HG03571 (cell line): ENCODE results near the gene CISH.

Source experiments
- ATAC-seq: cut with Tn5 transposase; IDR thresholded peaks from one replicate; pipeline ENCODE4 v1.9.1; 2021; ENCODE audit not compliant: unreplicated experiment

The CISH gene

DNA sequence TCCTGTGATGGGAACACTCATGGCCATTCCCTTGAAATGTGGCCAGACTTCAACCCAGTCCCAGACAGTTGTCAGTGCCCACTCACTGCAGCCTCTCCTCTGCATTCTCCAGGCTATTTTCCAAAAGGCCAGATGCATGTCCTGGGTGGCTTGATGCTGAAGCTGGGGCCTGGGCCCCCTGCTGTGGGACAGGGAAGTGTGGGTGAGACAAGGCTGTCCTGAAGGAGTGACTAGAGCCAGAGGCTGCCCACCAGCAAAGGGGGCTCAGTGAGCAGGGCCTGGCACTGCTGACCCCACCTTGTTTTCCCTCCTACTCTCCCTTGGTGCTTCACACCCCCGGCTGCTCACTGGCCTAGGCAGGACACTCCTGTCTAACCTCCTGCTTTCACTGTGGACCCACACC is 11.9 kb downstream of the CISH start:
- no peak for ATAC-seq

DNA sequence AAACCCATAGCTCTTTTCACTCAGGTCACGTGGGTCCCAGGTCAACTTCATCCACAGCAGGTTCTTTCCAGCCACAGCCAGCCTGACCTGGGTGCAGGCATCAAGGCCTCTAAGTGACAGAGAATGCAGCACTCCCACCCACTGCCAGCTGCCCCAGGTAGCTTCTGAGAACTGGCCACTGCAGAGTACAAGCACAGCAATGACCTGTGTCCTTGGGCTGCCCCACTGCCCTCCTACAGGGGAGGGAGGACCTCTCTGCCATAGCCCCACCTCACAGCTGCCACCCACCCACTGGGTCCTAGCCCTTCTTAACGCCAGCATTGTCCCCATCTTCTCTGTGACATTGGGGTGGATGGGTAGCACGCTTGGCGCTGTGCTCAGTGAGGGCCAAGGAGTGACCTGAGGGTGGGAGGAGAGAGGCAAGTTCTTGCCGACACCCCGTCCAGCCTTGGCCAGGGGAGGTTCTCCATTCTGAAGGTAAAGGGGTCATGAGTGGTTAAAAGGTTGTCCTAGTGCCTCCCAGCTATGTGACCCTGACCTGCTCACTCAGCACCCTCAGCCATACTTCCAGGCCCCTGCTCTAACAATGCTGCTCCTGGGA is 12.4 kb downstream of the CISH start:
- no peak for ATAC-seq

DNA sequence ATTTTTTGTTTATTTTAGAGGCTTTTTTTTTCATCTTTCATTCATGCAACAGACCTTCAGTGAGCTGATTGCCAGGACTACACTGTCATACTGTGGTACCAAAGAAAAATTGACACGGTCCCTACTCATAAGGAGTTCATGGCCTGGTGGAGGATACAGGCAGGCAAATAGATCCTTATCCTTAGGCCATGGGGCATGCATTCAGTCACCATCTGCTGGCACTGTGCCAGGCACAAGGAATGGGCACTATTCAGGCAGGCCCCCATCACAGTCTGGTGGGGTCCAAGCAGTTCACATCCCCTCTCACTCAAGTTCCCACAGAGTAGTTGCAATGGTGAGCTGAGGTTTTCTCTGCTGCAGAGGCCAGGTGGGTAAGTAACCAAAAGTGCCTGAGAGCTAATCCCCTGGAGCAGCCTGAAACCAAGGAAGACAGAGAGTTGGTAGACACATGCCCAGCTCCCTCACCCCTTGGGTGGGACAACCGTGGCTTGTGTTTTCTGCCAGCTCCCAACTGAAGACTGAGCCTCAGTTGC is 17.3 kb downstream of the CISH start:
- ATAC-seq, result no peak

DNA sequence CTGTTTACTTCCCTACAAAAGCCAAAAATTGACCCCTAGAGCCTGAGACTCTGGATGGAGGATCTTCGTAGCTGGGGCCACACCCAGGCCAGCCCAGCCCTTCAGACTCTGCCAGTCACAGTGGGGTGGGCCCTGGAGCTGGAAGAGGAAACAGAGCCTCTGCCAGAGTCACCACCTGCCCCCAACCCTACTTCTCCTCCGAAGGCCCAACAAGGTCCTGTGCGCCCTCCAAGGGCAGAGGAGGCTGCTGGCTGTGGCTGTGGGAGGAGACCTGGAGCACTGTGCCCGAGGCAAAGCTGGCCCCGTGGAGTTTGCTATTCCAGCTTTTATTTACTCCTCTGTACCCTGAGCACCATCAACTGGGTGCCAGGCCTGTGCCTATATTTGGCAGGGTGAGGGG is 19.0 kb downstream of the CISH start:
- ATAC-seq, result no peak

DNA sequence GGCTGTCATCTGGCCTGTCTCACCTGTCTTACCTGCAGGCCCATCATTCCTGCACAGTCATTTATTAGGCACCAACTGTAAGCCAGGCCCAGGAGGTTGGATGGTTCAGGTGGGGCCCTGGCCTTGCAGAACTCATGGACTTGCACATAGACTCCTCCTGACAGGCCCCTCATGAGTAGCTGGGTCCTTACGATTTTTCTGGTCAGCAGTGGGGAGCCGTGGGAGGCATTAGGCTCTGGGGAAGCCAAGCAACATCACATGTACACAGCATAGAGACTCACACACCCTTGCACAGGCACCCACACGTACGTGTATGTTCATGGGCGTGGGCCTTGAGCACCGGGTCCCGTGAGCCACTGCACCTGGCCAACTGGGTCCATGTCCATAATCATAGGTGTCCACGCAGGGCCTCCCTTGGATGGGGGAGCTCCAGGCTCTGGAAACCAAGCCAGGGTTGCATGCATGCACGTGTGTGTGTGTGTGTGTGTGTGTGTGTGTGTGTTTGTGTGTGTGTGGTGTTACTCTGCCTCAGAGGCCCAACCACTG is 20.3 kb downstream of the CISH start:
- ATAC-seq, result no peak

DNA sequence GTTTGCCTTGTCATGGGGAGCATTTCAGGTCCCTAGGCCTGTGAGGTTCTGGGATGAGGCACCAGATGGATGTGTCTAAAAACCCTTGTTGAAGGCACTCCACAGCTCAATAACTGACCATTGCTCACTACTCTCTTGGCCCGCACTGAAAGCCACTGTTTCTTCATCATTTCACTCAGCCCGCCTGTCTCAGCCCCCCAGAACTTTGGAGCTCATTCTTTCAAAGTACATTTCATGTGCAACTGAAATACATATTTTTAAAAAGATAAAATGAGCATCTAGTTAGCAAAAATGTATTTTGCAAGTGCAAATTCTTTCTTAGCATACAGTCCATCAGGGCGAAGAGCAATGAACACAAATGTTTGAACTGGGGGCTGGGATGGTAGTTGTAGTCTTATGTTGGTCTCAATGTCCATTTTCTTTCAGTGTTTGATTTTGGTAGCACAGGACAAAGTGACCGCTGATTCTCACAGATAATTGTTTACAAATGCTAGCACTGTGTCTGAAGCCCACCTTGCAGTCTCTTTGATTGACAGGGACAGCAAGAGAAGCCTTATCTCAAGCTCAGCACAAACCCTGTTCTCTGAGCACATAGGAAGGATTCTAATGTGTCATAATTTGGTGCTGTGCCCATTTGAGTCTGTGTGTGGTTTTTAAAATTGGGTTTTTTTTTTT is 22.7 kb downstream of the CISH start:
- no peak for ATAC-seq

DNA sequence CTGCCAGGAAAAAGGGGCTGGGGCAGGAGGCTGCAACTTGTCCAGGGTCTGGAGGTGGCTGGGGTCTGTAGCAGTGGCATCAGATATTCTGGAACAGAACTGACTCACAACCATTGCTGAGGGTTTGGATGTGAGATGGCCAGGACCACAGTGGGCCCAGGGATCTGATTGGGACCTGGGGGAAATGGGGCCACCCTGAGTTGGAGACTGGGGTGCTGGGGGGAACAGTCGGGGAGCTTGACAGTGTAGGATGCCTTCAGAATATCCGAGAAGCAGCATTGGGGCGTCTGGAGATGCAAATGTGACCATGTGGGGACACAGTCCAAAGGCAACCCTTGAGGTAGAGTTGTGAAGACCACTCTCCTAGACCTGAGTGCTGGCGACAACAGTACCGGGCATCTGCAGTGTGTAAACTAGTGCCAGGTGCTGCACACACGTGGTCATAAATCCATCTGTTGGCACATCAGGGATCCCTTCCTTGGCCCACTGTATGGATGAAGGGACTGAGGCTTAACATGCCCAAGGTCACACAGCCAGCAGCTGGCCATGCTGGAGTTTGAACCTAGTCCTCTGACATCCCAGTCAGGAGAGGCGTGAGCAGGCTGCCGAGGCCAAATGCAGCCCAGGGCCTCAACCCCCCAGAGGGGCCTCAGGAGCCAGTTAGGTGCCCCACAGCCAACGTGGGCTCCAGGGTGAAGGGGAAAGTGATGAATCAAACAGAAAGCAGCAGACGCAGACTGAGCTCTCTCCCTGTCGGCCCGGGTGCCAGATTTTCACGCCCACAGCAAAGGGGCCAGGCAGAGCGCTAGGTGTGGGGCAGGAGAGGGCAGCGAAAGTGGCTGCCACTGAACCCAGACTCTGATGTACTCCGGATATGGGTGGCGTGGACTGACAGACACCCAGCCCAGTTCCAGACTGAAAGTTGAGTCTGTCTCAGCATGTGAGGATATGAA is 23.5 kb downstream of the CISH start:
- ATAC-seq, result no peak

DNA sequence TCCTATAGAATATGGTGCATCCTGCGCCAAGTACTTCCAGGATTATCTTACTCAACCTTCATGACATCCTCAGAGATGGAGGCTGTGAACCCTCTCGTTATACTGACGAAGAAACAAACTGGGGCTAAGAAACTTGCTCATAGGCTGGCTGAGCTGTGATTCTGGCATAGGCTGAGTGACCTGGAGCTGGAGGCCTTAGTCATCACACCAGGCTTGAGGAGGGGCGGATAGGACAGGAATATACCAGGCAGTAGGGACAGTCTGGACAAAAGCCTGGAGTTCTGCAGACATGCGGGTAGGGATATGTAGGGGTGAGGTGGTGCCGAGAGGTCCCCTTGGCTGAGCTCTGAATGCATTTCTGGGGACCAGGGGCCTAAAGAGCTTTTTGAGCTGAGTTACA is 24.2 kb downstream of the CISH start:
- ATAC-seq, result no peak

DNA sequence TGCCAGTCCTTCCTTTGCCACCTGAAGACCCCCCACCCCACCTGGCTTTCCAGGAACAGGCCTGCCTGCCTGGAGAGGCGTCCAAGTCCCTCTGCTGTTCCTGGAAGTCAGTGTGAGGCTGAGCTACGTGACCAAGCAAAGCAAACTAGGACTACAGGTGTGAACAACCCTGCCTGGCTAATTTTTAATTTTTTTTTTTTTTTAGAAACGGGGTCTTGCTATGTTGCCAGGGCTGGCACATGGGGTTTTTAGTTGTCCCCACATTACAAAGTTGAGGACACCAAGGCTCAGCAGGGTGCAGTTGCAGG is 24.9 kb downstream of the CISH start:
- no peak for ATAC-seq

DNA sequence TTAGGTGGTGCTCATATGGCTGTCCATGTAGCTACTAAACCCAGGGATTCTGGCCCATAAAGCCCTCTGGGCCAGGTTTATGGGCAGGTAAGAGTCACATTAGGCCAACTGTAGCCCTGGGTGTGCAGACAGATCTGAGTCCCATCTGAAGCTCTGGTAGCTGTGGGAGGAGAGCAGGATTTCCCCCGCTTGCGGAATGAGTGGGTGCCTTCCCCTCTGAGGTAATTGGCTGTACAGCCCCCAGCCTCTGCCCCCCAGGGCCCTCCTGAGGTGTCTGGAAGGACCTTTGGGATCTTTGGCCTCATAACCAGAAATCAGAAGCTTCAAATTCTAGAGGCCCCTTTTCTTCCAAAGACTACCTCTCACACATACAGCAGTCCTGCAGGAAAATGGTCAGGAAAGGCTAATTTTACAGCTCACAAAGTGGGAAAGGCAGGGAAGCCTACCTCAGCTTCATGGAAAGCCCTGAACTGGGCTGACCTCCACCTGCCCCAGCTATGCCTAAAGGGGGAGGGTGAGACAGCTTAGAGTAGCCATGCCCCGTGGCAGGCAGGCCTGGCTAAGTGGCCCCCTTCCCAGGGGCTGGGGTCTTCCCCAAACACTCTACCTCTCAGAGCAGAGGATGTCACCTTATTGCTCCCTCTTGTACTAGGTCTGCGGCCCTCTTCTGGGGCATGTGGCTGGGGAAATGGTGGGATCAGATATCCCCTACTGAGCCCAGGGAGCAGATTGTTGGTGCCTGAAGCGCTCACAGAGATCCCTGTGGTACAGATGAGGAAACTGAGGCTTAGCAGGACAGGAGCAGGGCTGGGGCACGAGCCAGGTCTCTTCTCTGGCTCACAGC is 25.4 kb downstream of the CISH start:
- ATAC-seq, result no peak

DNA sequence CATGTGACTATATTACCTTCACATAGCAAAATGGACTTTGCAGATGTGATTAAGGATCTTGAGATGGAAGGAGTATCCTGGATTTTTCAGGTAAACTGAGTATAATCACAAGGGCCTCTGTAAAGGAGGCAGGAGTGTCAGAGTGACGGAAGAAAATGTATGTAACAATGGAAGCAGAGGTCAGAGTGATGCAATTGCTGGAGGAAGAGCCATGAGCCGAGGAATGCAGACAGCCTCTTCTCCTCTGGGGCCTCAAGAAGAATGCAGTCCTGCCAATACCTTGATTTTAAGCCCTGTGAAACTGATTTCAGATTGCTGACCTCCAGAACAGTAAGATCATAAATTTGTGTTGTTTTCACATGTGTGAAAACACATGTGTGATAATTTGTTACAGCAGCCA is 27.2 kb downstream of the CISH start:
- ATAC-seq, result no peak

DNA sequence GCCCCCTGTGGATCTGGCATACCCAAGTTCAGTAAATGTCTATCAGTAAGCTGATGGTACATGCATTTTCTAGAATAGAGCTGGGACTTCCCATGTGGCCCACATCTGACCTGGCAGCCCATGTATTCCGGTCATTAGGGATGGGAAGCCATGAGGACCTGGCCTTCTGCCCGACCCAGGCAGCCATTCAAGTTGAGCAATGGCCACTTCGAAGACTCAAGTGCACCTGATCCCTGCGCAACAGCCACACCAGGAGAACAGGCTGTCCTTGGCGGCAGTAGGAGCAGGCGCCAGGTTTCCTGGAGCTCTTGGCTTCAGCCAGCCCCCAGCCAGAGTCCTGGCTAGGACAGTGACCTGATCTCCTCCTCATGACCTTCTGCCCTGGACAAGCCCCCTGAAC is 27.7 kb downstream of the CISH start:
- no peak for ATAC-seq

DNA sequence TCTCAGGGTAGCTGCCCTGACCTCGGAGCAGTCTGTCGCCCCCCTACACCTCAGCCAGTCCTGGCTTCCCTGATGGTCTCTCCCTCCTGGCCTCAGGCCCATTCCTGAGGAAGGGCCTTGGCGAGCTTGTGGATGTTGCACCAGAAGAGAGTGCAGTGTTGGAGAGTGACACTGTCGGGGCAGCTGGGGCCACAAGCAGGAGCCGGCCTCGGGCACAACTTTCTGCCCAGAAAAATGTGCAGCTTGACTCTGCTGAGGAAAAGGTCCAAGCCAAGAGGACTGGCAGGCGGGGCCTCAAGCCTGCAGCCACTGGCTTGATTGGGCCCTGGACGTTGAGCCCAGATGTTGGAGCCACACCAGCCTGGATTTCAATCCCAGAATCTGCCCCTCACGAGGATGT is 29.5 kb downstream of the CISH start:
- no peak for ATAC-seq

DNA sequence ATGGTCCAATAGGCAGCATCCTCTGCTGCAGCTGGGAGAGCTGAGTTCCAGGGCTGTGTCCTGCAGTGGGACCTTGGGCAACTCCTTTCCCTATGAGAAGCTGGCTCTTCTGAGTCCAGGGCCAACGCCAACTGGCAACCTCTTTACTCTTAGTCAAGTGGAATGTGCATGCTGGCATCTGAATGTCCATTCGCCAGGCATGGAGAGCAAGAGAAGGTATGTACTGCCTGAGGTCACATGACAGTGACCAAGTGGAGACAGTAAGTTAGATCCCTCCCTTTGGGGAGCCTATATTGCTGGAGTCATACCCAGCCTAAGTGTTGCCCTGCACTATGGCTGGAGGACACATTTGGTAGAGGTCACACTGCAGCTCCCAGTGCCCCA is 30.1 kb downstream of the CISH start:
- ATAC-seq, result no peak

DNA sequence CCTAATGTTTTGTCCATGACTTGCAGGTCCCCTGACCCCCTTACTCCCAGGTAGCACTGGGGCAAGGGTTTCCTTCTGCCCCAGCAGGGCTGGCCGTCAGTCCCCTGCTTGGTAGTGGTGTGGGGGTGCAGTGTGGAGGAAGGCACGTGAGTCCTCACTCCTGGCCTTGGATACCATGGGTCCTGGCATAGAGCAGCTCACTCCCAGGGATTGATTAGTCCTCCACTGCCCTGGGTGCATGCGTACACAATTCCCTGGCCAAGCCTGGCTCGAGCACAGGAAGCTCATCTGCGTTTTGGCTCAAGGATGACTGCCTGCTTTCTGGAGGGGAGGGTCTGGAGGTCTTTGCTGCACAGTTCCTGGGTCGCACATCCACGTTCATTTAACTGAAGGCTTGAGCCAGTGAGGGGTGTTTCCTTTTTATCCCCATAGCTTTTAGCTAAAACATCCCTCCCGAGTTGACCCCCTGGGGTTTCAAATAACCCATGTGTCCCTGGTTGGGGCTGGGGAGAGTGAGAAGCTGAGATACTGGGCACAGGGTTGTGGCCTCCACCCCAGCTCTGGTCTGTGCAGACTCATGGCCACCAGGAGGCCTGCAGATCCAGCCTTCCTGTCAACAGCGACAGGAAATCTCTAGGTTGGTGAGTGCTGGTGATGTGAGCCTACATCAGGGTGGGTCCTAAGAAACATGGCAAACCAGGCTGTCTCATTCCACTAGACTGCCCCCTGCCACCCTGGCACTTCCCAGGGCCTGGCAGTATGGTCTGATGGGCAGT is 30.7 kb downstream of the CISH start:
- ATAC-seq, result no peak

DNA sequence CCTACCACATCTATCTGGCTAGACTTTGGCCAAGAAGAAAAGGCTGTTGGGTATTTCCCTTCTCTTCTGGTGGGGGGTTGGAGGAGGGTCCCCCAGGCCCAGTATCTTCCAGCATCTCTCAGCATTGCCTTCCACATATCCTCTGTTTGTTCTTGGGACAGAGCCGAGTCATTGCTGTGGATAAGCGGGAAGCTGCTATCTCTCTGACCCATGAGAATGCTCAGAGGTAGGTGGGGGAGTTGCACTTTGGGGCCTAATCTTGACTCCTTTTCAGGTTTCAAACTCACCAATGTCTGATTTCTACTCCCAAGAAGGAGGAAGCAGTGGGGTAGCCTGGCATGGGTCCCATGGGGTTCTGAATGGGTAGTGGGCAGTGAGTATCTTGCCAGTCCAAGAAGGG is 34.2 kb downstream of the CISH start:
- no peak for ATAC-seq

DNA sequence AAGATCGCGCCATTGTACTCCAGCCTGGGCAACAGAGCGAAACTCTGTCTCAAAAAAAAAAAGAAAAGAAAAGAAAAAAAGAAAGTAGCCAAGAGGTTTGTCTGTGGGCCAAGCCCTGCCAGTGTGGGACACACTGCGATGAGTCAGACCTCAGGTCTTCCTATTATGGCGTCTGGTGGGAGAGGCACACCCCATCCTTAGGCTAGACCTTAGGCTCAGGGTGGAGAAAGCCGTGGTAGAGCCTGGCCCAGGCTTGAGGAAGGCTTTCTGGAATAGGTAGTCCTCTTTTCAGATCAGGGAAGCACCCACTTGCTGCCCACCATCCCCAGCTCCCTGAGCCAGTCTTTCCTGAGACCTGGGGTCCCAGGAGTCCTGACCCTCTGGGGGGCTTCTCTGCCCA is 36.2 kb downstream of the CISH start:
- no peak for ATAC-seq

DNA sequence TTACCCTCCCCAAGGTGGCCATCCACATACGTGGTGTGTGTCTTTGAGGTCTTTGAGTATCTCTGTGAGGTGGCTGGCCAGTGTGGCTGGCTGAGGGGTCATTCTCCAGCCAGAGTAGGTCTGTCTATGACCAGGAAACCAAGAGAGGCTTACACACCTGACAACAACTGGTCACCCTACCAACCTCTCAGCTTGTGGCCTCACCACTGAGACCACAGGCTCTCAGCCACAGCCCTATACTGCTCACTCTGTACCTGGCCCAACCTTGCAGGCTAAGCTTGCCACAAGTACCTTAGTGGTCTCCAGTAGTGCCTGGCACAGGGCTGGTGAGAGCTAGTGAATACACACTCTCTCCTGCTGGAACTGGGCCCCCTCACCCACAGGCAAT is 37.1 kb downstream of the CISH start:
- no peak for ATAC-seq

DNA sequence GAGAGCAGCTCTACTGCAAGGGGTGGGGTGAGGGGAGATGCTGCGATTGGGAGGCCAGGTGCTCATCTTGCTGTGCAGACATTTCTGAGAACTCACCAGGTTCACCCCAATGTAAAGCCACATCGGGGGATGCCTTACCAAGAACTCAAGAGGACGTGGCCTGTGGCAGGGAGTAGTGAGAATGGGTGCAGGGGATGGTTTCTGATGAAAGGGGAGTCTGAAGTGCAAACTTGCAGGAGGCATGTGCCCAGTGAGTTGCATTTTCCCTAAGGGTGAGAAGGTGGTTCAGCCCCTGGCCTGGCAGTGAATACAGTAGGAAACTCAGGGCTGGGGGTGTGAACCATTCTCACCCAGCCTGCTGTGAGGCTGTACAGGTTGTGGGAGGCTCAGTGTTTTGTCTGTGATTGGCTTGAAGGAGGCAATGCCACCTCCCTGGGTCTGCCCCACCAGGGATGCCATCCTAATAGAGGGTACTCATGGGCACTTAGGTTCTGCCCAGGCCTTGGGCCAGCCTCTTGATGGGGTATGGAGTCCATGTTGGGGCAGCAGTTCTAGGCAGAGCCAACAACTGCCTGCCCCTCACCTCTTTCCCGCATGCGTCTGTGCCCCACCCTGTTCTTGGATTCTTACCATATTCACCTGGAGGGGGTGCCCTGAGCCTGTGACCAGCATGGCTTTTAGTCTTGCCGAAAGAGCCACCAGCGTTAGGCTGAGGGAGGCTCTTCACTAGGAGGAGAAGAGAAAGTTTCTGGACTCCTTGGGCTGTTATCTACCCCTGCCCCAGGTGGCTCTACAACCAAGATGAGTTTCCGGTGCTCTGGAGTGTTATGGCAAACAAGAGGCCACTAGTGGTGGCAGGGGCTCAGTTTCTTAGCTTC is 37.8 kb downstream of the CISH start:
- ATAC-seq, result no peak
